NT2/D1 (cell line): ENCODE results near the gene BMF.
A peak's percentile ranks its signal among the peaks of the same experiment; 100 is the strongest.

ENCODE experiments used
- DNase-seq: peaks from one replicate; pipeline ENCODE4 v3.0.0-alpha.2; 2011; ENCODE audit warnings: low read depth, low spot score
- H3K27me3 ChIP-seq: 2 replicates; pipeline ENCODE4 v1.6.0; 2011; ENCODE audit warnings: mild to moderate bottlenecking; ENCODE audit not compliant: insufficient read length, insufficient read depth
- H3K36me3 ChIP-seq: 2 replicates; pipeline ENCODE4 v1.6.1; 2011; ENCODE audit warnings: mild to moderate bottlenecking, low read length, mixed read lengths; ENCODE audit not compliant: insufficient read depth, insufficient read length
- H3K4me1 ChIP-seq: 2 replicates; pipeline ENCODE4 v1.5.1; 2011; ENCODE audit not compliant: insufficient read depth, insufficient read length
- H3K4me3 ChIP-seq: 2 replicates; pipeline ENCODE4 v1.5.1; 2011; ENCODE audit warnings: low read depth; ENCODE audit not compliant: insufficient read length
- H3K9ac ChIP-seq: 2 replicates; pipeline ENCODE4 v1.6.0; 2011; ENCODE audit warnings: low read depth; ENCODE audit not compliant: insufficient read length
- H3K9me3 ChIP-seq: 2 replicates; pipeline ENCODE4 v1.5.1; 2011; ENCODE audit warnings: mild to moderate bottlenecking, low read length; ENCODE audit not compliant: insufficient read depth
- SUZ12 ChIP-seq: IDR thresholded peaks from 2 replicates; pipeline ENCODE4 v1.6.1; 2011; ENCODE audit not compliant: insufficient read length, insufficient read depth; ENCODE audit errors: extremely low read depth
- YY1 ChIP-seq: IDR thresholded peaks from 2 replicates; pipeline ENCODE4 v1.6.1; 2011; ENCODE audit not compliant: insufficient read length, insufficient read depth
- ZNF274 ChIP-seq: IDR thresholded peaks from 2 replicates; pipeline ENCODE4 v1.6.1; 2011; ENCODE audit warnings: mild to moderate bottlenecking, low read depth, low read length

Gene BMF

GRCh38 chr15:40059821-40060220 lies 48.9 kb downstream of the BMF start:
- Histone ChIP-seq H3K9ac (no peak overlapping the region), H3K9me3 (no peaks in the 10 kb centered on the region), H3K36me3 (peaks cover 5% of the 10 kb centered on the region), H3K4me1 (peaks cover 22% of the 10 kb centered on the region), H3K4me3 (no peak overlapping the region), H3K27me3 (no peaks in the 10 kb centered on the region)
- TF ChIP-seq YY1 = no peak
- TF ChIP-seq SUZ12 = no peak
- no peak for TF ChIP-seq ZNF274
- DNase-seq = no peak

GRCh38 chr15:40058476-40059140 lies 50.1 kb downstream of the BMF start:
- H3K4me1 ChIP-seq = peaks cover 22% of the 10 kb centered on the region
- DNase-seq = no peak

GRCh38 chr15:40055576-40056293 lies 52.9 kb downstream of the BMF start:
- Histone ChIP-seq H3K9me3 (no peaks in the 10 kb centered on the region), H3K4me3 (no peak overlapping the region), H3K36me3 (peaks cover 13% of the 10 kb centered on the region), H3K27me3 (no peaks in the 10 kb centered on the region), H3K4me1 (peaks cover 14% of the 10 kb centered on the region), H3K9ac (peak overlapping the region; percentile 46)
- DNase-seq = no peak
- TF ChIP-seq YY1 (no peak), SUZ12 (no peak), ZNF274 (no peak)

More at GRCh38 chr15:40058476-40059140, 50.1 kb downstream of the BMF start:
- Histone ChIP-seq H3K36me3 (peaks cover 12% of the 10 kb centered on the region), H3K4me3 (no peak overlapping the region), H3K9ac (no peak overlapping the region), H3K9me3 (no peaks in the 10 kb centered on the region), H3K27me3 (no peaks in the 10 kb centered on the region)
- TF ChIP-seq SUZ12 = no peak
- no peak for TF ChIP-seq YY1
- TF ChIP-seq ZNF274 = no peak

GRCh38 chr15:40054855-40055575 lies 53.7 kb downstream of the BMF start:
- Histone ChIP-seq H3K36me3 (peaks cover 13% of the 10 kb centered on the region), H3K4me3 (no peak overlapping the region), H3K9ac (peak overlapping the region; percentile 16), H3K9me3 (no peaks in the 10 kb centered on the region), H3K27me3 (no peaks in the 10 kb centered on the region), H3K4me1 (peaks cover 14% of the 10 kb centered on the region)
- TF ChIP-seq YY1 (no peak), ZNF274 (no peak), SUZ12 (no peak)
- no peak for DNase-seq

GRCh38 chr15:40054605-40054854 lies 54.1 kb downstream of the BMF start:
- Histone ChIP-seq H3K27me3 (no peaks in the 10 kb centered on the region), H3K9ac (no peak overlapping the region), H3K4me1 (peaks cover 14% of the 10 kb centered on the region), H3K36me3 (peaks cover 13% of the 10 kb centered on the region), H3K9me3 (no peaks in the 10 kb centered on the region), H3K4me3 (no peak overlapping the region)
- DNase-seq = no peak
- TF ChIP-seq YY1 = no peak
- TF ChIP-seq SUZ12 = no peak
- TF ChIP-seq ZNF274 = no peak

GRCh38 chr15:40053831-40054604 lies 54.7 kb downstream of the BMF start:
- Histone ChIP-seq H3K4me1 (peaks cover 14% of the 10 kb centered on the region), H3K9me3 (no peaks in the 10 kb centered on the region), H3K36me3 (peaks cover 14% of the 10 kb centered on the region), H3K27me3 (no peaks in the 10 kb centered on the region), H3K9ac (no peak overlapping the region), H3K4me3 (no peak overlapping the region)
- DNase-seq = no peak
- no peak for TF ChIP-seq YY1
